ENCODE data around the gene EIF3I.

The EIF3I gene

GRCh38 chr1:32198237-32199042, 23.8 kb upstream of the EIF3I start:
- no peak for DNase-seq

- no peak for DNase-seq
Measured at GRCh38 chr1:32199043-32199716, 23.0 kb upstream of the EIF3I start.

GRCh38 chr1:32199717-32200072, 22.5 kb upstream of the EIF3I start:
- DNase-seq, result no peak

- DNase-seq, result no peak
Measured at GRCh38 chr1:32200226-32201010, 21.8 kb upstream of the EIF3I start, which contains the start of gene CCDC28B. TSS of gene CCDC28B (plus strand) at chr1:32200595. CDS start at chr1:32201936, 1,341 bp downstream.

- DNase-seq, result no peak
Measured at GRCh38 chr1:32201011-32201855, 21.0 kb upstream of the EIF3I start.

- no peak for DNase-seq
Measured at GRCh38 chr1:32204943-32205361, 17.3 kb upstream of the EIF3I start.

GRCh38 chr1:32205401-32206370, 16.5 kb upstream of the EIF3I start, which contains the start of gene IQCC:
TSS of gene IQCC (plus strand) at chr1:32205671. CDS start at chr1:32205682, 11 bp downstream.
- no peak for DNase-seq

GRCh38 chr1:32208469-32208868, 13.7 kb upstream of the EIF3I start:
- DNase-seq, result no peak

- no peak for DNase-seq
Measured at GRCh38 chr1:32208891-32209328, 13.3 kb upstream of the EIF3I start, which contains the start of gene DCDC2B. TSS of gene DCDC2B (plus strand) at chr1:32209089. CDS start at chr1:32209094, 5 bp downstream.

- DNase-seq, result no peak
Measured at GRCh38 chr1:32215629-32216480, 6.4 kb upstream of the EIF3I start.

GRCh38 chr1:32216566-32216965, 5.6 kb upstream of the EIF3I start:
- DNase-seq, result no peak

- DNase-seq, result no peak
Measured at GRCh38 chr1:32219022-32219421, 3.2 kb upstream of the EIF3I start.

- DNase-seq, result no peak
Measured at GRCh38 chr1:32220746-32221580, 1.2 kb upstream of the EIF3I start.

GRCh38 chr1:32221581-32221979, 627 bp upstream of the EIF3I start:
- no peak for DNase-seq

GRCh38 chr1:32223683-32224082, 1.5 kb downstream of the EIF3I start:
- no peak for DNase-seq

GRCh38 chr1:32224285-32224684, 2.1 kb downstream of the EIF3I start:
- DNase-seq, result no peak

GRCh38 chr1:32228771-32229170, 6.6 kb downstream of the EIF3I start:
- DNase-seq, result no peak

GRCh38 chr1:32231843-32232432, 9.7 kb downstream of the EIF3I start:
- DNase-seq, result no peak
